Measurements from ENCODE around the gene SERP2.
A peak's percentile ranks its signal among the peaks of the same experiment; 100 is the strongest.

SERP2 gene

GRCh38 chr13:44389876-44390275 is 16.3 kb downstream of the SERP2 start:
- no peaks in the 10 kb centered on the region for H3K9me3 ChIP-seq (ENCODE audit: control insufficient read depth, low read length)
- H3K36me3 ChIP-seq (ENCODE audit: control insufficient read depth, insufficient read depth, low read length, severe bottlenecking) = no peaks in the 10 kb centered on the region
- no peak overlapping the region for H3K9ac ChIP-seq (ENCODE audit: low read length)
- peaks cover 17% of the 10 kb centered on the region for H3K4me1 ChIP-seq (ENCODE audit: control insufficient read depth, insufficient read depth, low read length)
- peak; percentile 56 for DNase-seq (ENCODE audit: low read depth)
- no peaks in the 10 kb centered on the region for H3K27me3 ChIP-seq (replicated peaks; ENCODE audit: control insufficient read depth, insufficient read depth, low read length)
- no peak overlapping the region for H3K4me3 ChIP-seq (ENCODE audit: low read length)

GRCh38 chr13:44393391-44393790 is 19.8 kb downstream of the SERP2 start:
- peaks cover 21% of the 10 kb centered on the region for H3K4me1 ChIP-seq (ENCODE audit: control insufficient read depth, insufficient read depth, low read length)
- H3K4me3 ChIP-seq (ENCODE audit: low read length) = no peak overlapping the region
- H3K9ac ChIP-seq (ENCODE audit: low read length) = no peak overlapping the region
- no peaks in the 10 kb centered on the region for H3K27me3 ChIP-seq (replicated peaks; ENCODE audit: control insufficient read depth, insufficient read depth, low read length)
- DNase-seq (ENCODE audit: low read depth) = no peak
- no peaks in the 10 kb centered on the region for H3K36me3 ChIP-seq (ENCODE audit: control insufficient read depth, insufficient read depth, low read length, severe bottlenecking)
- H3K9me3 ChIP-seq (ENCODE audit: control insufficient read depth, low read length) = no peaks in the 10 kb centered on the region

- Histone ChIP-seq H3K4me1 (ENCODE audit: control insufficient read depth, insufficient read depth, low read length) (peaks cover 21% of the 10 kb centered on the region), H3K9me3 (ENCODE audit: control insufficient read depth, low read length) (no peaks in the 10 kb centered on the region), H3K27me3 (replicated peaks; ENCODE audit: control insufficient read depth, insufficient read depth, low read length) (peaks cover under 1% of the 10 kb centered on the region), H3K9ac (ENCODE audit: low read length) (no peak overlapping the region), H3K4me3 (ENCODE audit: low read length) (no peak overlapping the region), H3K36me3 (ENCODE audit: control insufficient read depth, insufficient read depth, low read length, severe bottlenecking) (no peaks in the 10 kb centered on the region)
- DNase-seq (ENCODE audit: low read depth) = no peak
Observed at GRCh38 chr13:44394658-44395057, 21.0 kb downstream of the SERP2 start.

DNA sequence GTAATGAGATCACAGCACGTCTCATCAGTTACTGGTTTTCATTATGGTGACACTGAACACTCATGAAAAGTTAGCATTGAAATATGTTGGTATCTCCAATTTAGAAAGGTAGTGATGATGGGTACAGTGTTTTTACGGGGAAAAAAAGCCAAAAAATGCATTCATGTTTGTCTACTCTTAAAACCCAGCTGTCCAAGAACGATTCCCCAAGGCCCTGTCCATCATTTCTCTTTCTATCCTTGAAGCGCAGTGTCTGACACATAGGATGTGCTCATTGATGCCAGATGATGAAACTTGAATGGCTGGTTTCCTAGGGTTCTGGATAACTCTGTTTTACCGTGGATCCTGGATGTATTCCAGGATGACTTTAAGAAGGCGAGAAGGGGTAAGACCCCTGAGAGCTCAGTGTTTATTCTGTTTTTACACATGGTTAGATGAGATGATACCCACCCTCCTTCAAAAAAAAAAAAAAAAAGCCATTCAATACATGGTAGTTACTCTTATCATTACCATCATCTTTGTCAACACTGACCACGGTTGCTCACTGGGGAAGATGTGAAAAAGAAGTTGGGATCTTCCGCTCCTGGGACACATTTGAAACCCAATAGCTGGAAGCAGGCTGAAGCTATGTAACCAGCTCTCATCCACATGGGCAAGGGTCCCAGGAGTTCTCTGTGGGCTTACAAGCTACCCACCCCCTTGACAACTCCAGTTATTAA is 22.5 kb downstream of the SERP2 start:
- Histone ChIP-seq H3K4me1 (ENCODE audit: control insufficient read depth, insufficient read depth, low read length) (peaks cover 21% of the 10 kb centered on the region), H3K36me3 (ENCODE audit: control insufficient read depth, insufficient read depth, low read length, severe bottlenecking) (no peaks in the 10 kb centered on the region), H3K4me3 (ENCODE audit: low read length) (no peak overlapping the region)

GRCh38 chr13:44396701-44397580 is 23.3 kb downstream of the SERP2 start:
- H3K27me3 ChIP-seq (replicated peaks; ENCODE audit: control insufficient read depth, insufficient read depth, low read length) = peaks cover 7% of the 10 kb centered on the region
- DNase-seq (ENCODE audit: low read depth) = peak; percentile 5

More for the DNA sequence above, 22.5 kb downstream of the SERP2 start:
- no peak overlapping the region for H3K9ac ChIP-seq (ENCODE audit: low read length)
- DNase-seq (ENCODE audit: low read depth) = no peak
- H3K9me3 ChIP-seq (ENCODE audit: control insufficient read depth, low read length) = no peaks in the 10 kb centered on the region
- peaks cover 7% of the 10 kb centered on the region for H3K27me3 ChIP-seq (replicated peaks; ENCODE audit: control insufficient read depth, insufficient read depth, low read length)

DNA sequence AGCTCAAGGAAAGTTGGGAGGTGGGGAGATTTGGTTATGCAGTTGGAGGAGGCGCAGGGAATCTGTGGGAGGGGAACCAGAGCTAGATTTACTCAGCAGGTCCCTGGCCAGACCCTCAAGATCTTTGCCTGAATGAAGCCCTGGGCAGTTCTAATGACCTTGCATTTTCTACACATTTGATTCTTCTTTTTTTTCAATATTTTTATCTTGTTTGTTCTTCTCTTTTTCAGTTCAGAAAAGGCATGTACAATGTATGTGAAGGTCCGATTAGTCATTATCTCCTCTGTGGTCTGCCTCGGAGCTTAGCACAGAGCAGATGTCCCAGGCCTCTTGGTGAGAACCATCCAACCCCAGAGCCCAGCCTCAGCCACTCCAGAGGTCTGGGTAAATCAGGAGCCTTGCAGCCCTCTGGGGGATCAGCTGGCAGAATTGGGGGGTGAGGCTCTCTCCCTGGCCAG is 24.2 kb downstream of the SERP2 start:
- Histone ChIP-seq H3K9me3 (ENCODE audit: control insufficient read depth, low read length) (no peaks in the 10 kb centered on the region), H3K9ac (ENCODE audit: low read length) (peak overlapping the region; percentile 12), H3K27me3 (replicated peaks; ENCODE audit: control insufficient read depth, insufficient read depth, low read length) (peaks cover 7% of the 10 kb centered on the region), H3K4me1 (ENCODE audit: control insufficient read depth, insufficient read depth, low read length) (peaks cover 21% of the 10 kb centered on the region), H3K4me3 (ENCODE audit: low read length) (no peak overlapping the region), H3K36me3 (ENCODE audit: control insufficient read depth, insufficient read depth, low read length, severe bottlenecking) (no peaks in the 10 kb centered on the region)
- no peak for DNase-seq (ENCODE audit: low read depth)

More at GRCh38 chr13:44396701-44397580, 23.3 kb downstream of the SERP2 start:
- Histone ChIP-seq H3K4me3 (ENCODE audit: low read length) (peak overlapping the region; percentile 26), H3K9ac (ENCODE audit: low read length) (peak overlapping the region; percentile 12), H3K4me1 (ENCODE audit: control insufficient read depth, insufficient read depth, low read length) (peaks cover 21% of the 10 kb centered on the region), H3K36me3 (ENCODE audit: control insufficient read depth, insufficient read depth, low read length, severe bottlenecking) (no peaks in the 10 kb centered on the region), H3K9me3 (ENCODE audit: control insufficient read depth, low read length) (no peaks in the 10 kb centered on the region)

GRCh38 chr13:44398606-44399005 is 25.0 kb downstream of the SERP2 start:
- H3K4me3 ChIP-seq (ENCODE audit: low read length) = no peak overlapping the region
- H3K4me1 ChIP-seq (ENCODE audit: control insufficient read depth, insufficient read depth, low read length) = peaks cover 27% of the 10 kb centered on the region
- no peak overlapping the region for H3K9ac ChIP-seq (ENCODE audit: low read length)
- H3K36me3 ChIP-seq (ENCODE audit: control insufficient read depth, insufficient read depth, low read length, severe bottlenecking) = no peaks in the 10 kb centered on the region
- peaks cover 15% of the 10 kb centered on the region for H3K27me3 ChIP-seq (replicated peaks; ENCODE audit: control insufficient read depth, insufficient read depth, low read length)
- no peaks in the 10 kb centered on the region for H3K9me3 ChIP-seq (ENCODE audit: control insufficient read depth, low read length)
- DNase-seq (ENCODE audit: low read depth) = no peak

DNA sequence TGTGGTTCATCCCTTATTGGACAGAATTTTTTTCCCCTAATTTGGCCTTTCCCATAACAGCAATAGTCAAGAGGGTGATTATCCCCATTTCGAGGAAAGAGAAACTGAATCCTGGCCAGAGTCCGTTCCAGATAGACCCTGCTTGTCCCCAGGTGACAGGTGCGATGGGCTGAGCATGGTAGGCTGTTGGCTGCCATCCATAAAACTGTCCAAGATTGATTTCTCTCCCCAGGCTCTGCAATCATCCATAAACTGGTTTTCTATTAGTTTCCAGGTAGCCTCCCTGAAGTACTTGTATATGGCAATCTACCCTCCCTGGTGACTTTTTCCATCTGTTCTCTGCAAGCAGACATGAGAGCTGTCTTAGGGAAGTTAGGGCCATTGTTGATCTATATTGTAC is 25.4 kb downstream of the SERP2 start:
- no peak overlapping the region for H3K9ac ChIP-seq (ENCODE audit: low read length)
- no peak overlapping the region for H3K4me3 ChIP-seq (ENCODE audit: low read length)
- H3K9me3 ChIP-seq (ENCODE audit: control insufficient read depth, low read length) = no peaks in the 10 kb centered on the region
- peaks cover 32% of the 10 kb centered on the region for H3K4me1 ChIP-seq (ENCODE audit: control insufficient read depth, insufficient read depth, low read length)
- H3K27me3 ChIP-seq (replicated peaks; ENCODE audit: control insufficient read depth, insufficient read depth, low read length) = peaks cover 20% of the 10 kb centered on the region
- DNase-seq (ENCODE audit: low read depth) = no peak
- no peaks in the 10 kb centered on the region for H3K36me3 ChIP-seq (ENCODE audit: control insufficient read depth, insufficient read depth, low read length, severe bottlenecking)

- Histone ChIP-seq H3K4me1 (ENCODE audit: control insufficient read depth, insufficient read depth, low read length) (peaks cover 34% of the 10 kb centered on the region), H3K9me3 (ENCODE audit: control insufficient read depth, low read length) (no peaks in the 10 kb centered on the region), H3K36me3 (ENCODE audit: control insufficient read depth, insufficient read depth, low read length, severe bottlenecking) (no peaks in the 10 kb centered on the region), H3K27me3 (replicated peaks; ENCODE audit: control insufficient read depth, insufficient read depth, low read length) (peaks cover 25% of the 10 kb centered on the region), H3K9ac (ENCODE audit: low read length) (no peak overlapping the region), H3K4me3 (ENCODE audit: low read length) (no peak overlapping the region)
- DNase-seq (ENCODE audit: low read depth) = no peak
Observed at GRCh38 chr13:44400736-44401135, 27.1 kb downstream of the SERP2 start.

DNA sequence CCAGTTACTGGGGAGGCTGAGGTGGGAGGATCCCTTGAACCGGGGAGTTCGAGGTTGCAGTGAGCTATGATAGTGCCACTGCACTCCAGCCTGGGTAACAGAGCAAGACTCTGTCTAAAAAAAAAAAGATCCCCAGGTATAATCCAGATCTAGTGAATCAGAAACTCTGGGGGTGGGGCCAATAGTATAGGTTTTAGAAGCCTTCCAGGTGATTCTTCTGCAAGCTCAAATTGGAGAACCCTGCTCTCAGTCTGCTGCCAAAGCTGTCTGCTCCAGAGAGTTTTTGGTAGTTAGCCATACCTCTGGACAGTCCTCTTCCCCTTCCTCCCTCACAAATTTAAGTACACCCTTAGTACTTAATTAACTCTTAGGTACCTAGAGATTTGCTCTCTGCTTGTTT is 28.0 kb downstream of the SERP2 start:
- Histone ChIP-seq H3K4me3 (ENCODE audit: low read length) (no peak overlapping the region), H3K36me3 (ENCODE audit: control insufficient read depth, insufficient read depth, low read length, severe bottlenecking) (no peaks in the 10 kb centered on the region), H3K27me3 (replicated peaks; ENCODE audit: control insufficient read depth, insufficient read depth, low read length) (peaks cover 26% of the 10 kb centered on the region), H3K9me3 (ENCODE audit: control insufficient read depth, low read length) (no peaks in the 10 kb centered on the region), H3K9ac (ENCODE audit: low read length) (no peak overlapping the region), H3K4me1 (ENCODE audit: control insufficient read depth, insufficient read depth, low read length) (peaks cover 25% of the 10 kb centered on the region)
- DNase-seq (ENCODE audit: low read depth) = no peak

- Histone ChIP-seq H3K27me3 (replicated peaks; ENCODE audit: control insufficient read depth, insufficient read depth, low read length) (peaks cover 26% of the 10 kb centered on the region), H3K9me3 (ENCODE audit: control insufficient read depth, low read length) (no peaks in the 10 kb centered on the region), H3K9ac (ENCODE audit: low read length) (no peak overlapping the region), H3K4me3 (ENCODE audit: low read length) (no peak overlapping the region), H3K36me3 (ENCODE audit: control insufficient read depth, insufficient read depth, low read length, severe bottlenecking) (no peaks in the 10 kb centered on the region), H3K4me1 (ENCODE audit: control insufficient read depth, insufficient read depth, low read length) (peaks cover 14% of the 10 kb centered on the region)
- no peak for DNase-seq (ENCODE audit: low read depth)
Observed at GRCh38 chr13:44402899-44403445, 29.3 kb downstream of the SERP2 start.

All from adipocyte (in vitro differentiated cells).